Measurements from ENCODE around the gene IFT20. TPM values are rescaled to one million over a fixed set of nuclear protein-coding genes. Genes with fewer than 3 reads are reported as not detected.

The IFT20 gene, protein sequence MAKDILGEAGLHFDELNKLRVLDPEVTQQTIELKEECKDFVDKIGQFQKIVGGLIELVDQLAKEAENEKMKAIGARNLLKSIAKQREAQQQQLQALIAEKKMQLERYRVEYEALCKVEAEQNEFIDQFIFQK
- total RNA-seq, result 10 to 100 TPM; 17.0 to 21.4 TPM

DNA sequence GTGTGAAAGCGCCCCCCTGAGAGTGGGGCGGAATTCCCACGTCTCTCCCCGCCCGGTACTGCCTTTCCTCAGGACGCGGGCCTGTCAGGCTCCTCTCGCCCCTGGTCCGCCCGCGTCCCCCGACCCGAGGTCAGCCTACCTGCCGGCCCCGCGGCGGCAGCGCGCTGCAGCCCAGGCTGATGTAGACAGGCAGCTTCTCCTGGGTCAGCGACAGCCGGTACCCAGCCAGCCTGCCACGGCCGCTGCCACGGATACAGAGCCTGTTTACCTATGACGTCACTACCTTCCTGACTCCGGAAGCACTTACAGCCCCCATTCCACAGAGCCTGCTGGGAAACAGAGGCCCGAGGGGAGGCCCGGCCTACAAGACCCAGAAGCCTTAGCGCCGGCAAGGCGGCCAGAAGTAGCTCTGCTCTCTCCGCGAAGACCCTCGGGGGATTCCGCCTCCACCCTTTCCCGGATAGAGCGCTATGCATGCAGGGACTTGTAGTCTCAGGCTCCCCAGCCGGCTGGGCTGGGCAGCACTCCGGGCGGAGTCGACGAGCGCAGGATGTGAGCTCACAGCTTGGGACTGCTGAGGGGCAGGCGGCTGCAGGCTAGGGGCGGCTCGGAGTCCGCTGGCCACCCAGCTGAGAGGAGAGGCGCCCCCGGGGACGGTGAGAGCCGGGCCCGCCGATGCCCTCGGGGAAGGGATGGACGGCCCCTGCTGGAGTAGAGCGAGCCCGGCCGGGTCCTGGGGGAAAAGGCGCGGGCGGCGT is at the start of gene IFT20, which contains the start of gene TNFAIP1:
TSS of gene IFT20 (minus strand) at position 272 of the 758 bp plus-strand sequence. CDS start 3,487 bp downstream, outside the sequence.
TSS of gene TNFAIP1 (plus strand) at position 561 of the 758 bp plus-strand sequence. CDS start 3,761 bp downstream, outside the sequence.
- H3K27ac Mint-ChIP-seq, result peak within 1 kb of the TSS; percentile 91
- peaks cover 34% of the 10 kb centered on the region for H3K4me1 Mint-ChIP-seq

DNA sequence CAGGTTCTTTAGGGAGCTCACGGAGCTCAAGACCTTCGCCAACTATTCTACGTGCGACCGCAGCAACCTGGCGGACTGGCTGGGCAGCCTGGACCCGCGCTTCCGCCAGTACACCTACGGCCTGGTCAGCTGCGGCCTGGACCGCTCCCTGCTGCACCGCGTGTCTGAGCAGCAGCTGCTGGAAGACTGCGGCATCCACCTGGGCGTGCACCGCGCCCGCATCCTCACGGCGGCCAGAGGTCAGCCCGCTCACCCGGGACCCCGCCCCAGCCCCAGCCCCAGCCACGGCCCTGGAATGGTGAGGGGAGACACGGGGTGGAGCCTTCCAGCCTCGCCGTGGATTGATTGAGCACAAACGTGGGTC is 49.7 kb upstream of the IFT20 start:
- H3K27me3 Mint-ChIP-seq, result peaks cover 6% of the 10 kb centered on the region
- DNase-seq, result no peak
- H3K4me1 Mint-ChIP-seq, result peaks cover 20% of the 10 kb centered on the region
- peak overlapping the region; percentile 88 for H3K4me3 Mint-ChIP-seq
- H3K36me3 Mint-ChIP-seq, result peaks cover 35% of the 10 kb centered on the region
- H3K9me3 Mint-ChIP-seq, result no peaks in the 10 kb centered on the region
- peak overlapping the region; percentile 72 for H3K27ac Mint-ChIP-seq

More for the DNA sequence above, at the start of gene IFT20, which contains the start of gene TNFAIP1:
- peak within 1 kb of the TSS; percentile 97 for H3K4me3 Mint-ChIP-seq
- H3K36me3 Mint-ChIP-seq, result no peaks in the 10 kb centered on the region
- peak; percentile 98 for DNase-seq
- no peaks in the 10 kb centered on the region for H3K9me3 Mint-ChIP-seq
- no peaks in the 10 kb centered on the region for H3K27me3 Mint-ChIP-seq

DNA sequence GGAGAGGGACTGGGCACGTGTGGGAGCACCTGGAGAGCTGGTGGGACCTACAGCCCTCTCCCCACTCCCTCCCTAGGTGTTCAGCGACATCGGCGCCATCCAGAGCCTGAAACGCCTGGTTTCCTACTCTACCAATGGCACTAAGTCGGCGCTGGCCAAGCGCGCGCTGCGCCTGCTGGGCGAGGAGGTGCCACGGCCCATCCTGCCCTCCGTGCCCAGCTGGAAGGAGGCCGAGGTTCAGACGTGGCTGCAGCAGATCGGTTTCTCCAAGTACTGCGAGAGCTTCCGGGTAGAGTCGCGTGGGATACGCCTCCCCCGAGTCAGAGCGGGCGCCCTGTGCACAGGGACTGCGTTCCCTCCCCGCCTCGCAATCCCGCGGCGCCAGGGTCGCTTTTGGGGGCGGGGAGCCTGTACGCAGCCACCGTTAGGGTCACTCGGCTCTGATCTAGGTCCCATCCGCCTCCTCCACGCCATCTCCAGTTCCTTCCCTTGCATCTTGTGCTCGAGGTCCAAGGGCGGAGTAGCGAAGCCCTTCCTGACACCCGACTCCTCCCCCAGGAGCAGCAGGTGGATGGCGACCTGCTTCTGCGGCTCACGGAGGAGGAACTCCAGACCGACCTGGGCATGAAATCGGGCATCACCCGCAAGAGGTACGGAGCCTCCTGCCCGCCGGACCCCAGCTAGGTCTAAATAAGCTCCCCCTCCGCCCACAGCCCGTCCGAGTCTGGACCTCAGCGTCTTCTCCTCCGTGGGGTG is 49.2 kb upstream of the IFT20 start:
- Mint-ChIP-seq H3K27me3 (peaks cover 6% of the 10 kb centered on the region), H3K36me3 (peaks cover 31% of the 10 kb centered on the region), H3K4me3 (peak overlapping the region; percentile 88), H3K27ac (peak overlapping the region; percentile 72), H3K9me3 (no peaks in the 10 kb centered on the region), H3K4me1 (peaks cover 20% of the 10 kb centered on the region)
- peak; percentile 69 for DNase-seq

DNA sequence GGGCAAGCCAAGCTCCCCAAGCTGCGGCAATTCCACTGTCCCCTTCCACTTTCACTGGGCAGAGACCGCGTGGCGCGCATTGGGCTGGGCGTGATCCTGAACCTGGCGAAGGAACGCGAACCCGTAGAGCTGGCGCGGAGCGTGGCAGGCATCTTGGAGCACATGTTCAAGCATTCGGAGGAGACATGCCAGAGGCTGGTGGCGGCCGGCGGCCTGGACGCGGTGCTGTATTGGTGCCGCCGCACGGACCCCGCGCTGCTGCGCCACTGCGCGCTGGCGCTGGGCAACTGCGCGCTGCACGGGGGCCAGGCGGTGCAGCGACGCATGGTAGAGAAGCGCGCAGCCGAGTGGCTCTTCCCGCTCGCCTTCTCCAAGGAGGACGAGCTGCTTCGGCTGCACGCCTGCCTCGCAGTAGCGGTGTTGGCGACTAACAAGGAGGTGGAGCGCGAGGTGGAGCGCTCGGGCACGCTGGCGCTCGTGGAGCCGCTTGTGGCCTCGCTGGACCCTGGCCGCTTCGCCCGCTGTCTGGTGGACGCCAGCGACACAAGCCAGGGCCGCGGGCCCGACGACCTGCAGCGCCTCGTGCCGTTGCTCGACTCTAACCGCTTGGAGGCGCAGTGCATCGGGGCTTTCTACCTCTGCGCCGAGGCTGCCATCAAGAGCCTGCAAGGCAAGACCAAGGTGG is 46.0 kb upstream of the IFT20 start:
- peaks cover 6% of the 10 kb centered on the region for H3K27me3 Mint-ChIP-seq
- peaks cover 20% of the 10 kb centered on the region for H3K4me1 Mint-ChIP-seq
- H3K9me3 Mint-ChIP-seq, result no peaks in the 10 kb centered on the region
- H3K4me3 Mint-ChIP-seq, result peak overlapping the region; percentile 20
- peaks cover 30% of the 10 kb centered on the region for H3K36me3 Mint-ChIP-seq
- no peak overlapping the region for H3K27ac Mint-ChIP-seq
- peak; percentile 33 for DNase-seq

DNA sequence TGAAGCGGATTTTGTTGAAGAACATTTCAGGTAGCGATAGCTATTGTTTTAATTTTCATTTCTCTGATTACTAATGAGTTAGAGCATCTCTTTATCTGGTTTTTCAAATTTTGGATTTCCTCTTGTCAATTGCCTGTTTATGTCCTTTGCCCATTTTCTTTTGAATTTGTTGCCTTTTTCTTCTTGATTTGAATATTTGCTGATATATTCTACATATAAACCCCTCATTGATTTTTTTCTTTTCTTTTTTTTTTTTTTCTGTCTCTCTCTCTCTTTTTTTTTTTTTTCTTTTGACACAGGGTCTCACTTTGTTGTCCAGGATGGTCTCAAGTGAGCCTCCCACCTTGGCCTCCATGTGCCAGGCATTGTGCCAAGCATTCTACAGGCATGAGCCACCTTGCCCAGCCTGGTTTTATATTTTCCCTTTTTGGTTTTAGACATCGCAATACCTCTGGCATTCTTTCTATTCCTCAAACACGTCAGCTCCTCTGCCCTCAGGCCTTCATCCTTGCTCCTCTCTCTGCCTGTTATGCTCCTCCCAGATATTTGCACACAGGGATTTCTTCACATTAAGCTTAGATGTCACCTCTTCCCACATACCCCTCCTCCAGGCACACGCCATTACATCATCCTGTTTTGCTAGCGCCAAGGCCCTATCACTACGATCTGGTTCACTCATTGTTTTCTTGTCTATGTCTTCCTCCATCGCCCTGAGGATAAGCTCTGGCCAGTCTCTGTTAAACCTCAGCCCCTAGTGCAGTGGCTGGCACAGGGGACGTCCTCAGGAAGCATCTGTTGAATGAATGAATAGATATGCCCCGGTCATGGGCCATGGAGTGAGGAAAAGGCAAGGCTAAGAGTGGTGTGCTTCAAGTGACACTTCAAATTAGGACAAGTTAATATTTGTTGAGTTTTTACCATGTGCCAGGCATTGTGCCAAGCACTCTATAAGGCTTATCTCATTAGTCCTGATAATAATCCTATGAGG is 44.8 kb upstream of the IFT20 start:
- no peaks in the 10 kb centered on the region for H3K9me3 Mint-ChIP-seq
- no peak overlapping the region for H3K27ac Mint-ChIP-seq
- H3K27me3 Mint-ChIP-seq, result peaks cover 6% of the 10 kb centered on the region
- DNase-seq, result no peak
- peaks cover 16% of the 10 kb centered on the region for H3K4me1 Mint-ChIP-seq
- H3K4me3 Mint-ChIP-seq, result no peak overlapping the region
- peaks cover 25% of the 10 kb centered on the region for H3K36me3 Mint-ChIP-seq

DNA sequence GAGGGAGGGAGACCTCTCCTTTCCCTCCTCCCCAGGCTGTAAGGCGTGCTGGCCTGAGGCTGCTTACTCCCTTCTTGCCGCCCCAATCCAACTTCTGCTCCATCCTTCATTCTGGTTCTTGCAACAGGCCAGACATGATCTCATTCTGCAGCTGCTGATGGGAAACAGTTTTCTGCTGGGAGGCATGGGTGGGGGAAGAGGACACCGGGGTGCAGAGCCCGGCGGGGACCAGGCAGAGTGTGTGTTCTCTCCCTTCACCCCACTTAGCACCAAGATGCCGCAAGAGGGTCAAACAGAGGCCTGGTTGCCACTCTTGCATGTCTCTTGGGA is 37.6 kb upstream of the IFT20 start:
- Mint-ChIP-seq H3K27me3 (no peaks in the 10 kb centered on the region), H3K27ac (peak overlapping the region; percentile 59), H3K4me3 (peak overlapping the region; percentile 88), H3K36me3 (peaks cover 12% of the 10 kb centered on the region), H3K4me1 (peaks cover 22% of the 10 kb centered on the region), H3K9me3 (no peaks in the 10 kb centered on the region)
- DNase-seq, result no peak

DNA sequence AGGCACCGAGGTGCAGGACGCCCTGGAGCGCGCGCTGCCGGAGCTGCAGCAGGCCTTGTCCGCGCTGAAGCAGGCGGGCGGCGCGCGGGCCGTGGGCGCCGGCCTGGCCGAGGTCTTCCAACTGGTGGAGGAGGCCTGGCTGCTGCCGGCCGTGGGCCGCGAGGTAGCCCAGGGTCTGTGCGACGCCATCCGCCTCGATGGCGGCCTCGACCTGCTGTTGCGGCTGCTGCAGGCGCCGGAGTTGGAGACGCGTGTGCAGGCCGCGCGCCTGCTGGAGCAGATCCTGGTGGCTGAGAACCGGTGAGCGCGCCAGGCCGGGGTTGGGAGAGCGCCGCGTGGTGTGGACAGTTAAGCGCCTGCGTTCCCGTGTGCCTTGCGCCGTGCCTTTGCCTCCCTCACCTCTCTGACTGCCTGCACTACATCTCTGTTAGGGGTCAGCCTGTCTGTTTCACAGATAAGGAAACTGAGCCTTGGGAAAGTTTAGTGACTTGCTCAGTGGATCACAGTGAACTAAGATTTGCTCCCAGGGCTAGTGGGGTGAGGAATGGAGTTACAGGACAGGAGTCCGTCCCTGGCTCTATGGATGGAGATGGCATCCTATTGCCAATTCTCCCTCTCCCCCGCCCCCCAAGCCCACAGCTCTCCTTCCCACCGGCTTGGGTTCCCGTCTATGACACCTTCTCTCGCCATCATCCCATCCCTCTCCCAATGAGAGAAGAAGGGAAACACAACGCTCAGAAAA is 37.1 kb upstream of the IFT20 start:
- Mint-ChIP-seq H3K27me3 (no peaks in the 10 kb centered on the region), H3K9me3 (no peaks in the 10 kb centered on the region), H3K4me1 (peaks cover 22% of the 10 kb centered on the region), H3K36me3 (peaks cover 12% of the 10 kb centered on the region), H3K4me3 (peak overlapping the region; percentile 88), H3K27ac (peak overlapping the region; percentile 59)
- peak; percentile 59 for DNase-seq

DNA sequence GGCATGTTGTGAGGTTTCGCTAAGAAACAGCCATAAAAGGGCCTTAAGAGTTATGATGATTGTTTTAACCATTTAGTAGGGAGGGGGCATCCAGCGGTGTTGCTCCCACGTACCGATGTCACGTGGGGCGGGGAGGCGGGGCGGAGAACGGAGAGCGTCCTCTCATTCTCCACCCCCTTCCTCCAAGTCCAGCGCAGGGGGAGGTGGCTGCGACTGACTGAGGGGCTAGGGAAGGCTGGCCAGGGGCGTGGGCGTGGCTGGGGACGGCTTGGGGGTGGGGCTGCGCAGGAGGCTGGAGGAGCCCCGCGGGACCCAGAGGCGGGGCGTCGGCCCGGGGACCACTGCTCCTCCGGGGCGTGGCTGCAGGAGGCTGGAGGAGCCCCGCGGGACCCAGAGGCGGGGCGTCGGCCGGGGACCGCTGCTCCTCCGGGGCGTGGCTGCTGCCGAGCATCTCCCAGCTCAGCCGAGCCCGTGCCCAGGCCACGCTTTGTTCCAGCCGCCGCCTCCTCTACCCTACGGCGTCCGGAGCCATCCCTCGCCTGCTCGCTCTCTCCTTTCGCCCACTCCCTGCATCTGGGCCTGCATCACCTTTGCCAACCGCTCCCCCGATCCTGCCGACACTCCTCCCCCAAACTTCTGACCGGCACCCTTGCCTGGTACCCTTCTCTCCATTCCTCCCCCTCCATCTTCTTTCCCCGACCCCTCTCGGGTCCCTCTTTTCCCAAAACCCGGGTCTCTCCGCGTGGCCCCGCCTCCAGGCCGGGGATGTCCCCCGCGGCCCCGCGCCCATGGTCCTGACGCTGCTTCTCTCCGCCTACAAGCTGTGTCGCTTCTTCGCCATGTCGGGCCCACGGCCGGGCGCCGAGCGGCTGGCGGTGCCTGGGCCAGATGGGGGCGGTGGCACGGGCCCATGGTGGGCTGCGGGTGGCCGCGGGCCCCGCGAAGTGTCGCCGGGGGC is 36.3 kb upstream of the IFT20 start, which contains the start of gene SARM1:
TSS of gene SARM1 (plus strand) at position 450 of the 958 bp plus-strand sequence. CDS start at position 789, 339 bp downstream.
- H3K9me3 Mint-ChIP-seq, result no peaks in the 10 kb centered on the region
- no peaks in the 10 kb centered on the region for H3K27me3 Mint-ChIP-seq
- peaks cover 22% of the 10 kb centered on the region for H3K4me1 Mint-ChIP-seq
- peak within 1 kb of the TSS; percentile 89 for H3K27ac Mint-ChIP-seq
- DNase-seq, result peak; percentile 93
- H3K36me3 Mint-ChIP-seq, result peaks cover 12% of the 10 kb centered on the region
- peak within 1 kb of the TSS; percentile 90 for H3K4me3 Mint-ChIP-seq

DNA sequence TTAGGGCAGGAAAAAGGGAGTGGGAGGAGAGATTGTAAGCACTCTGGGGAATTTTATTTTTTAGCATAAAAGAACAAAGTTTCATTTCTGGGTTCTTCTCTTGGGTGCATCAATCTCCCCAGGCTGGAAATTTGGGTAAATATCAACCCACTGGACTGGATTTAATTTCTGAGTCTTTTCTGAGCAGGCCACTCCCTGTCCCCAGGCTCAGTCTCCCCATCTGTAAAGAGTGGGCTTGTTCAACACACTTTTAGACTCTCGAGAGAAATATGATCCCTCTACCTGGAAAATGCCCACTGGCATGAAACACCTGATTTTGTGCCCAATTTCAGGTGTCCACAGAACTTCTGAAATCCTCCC is 35.5 kb upstream of the IFT20 start:
- peak overlapping the region; percentile 84 for H3K4me3 Mint-ChIP-seq
- H3K9me3 Mint-ChIP-seq, result no peaks in the 10 kb centered on the region
- no peak for DNase-seq
- H3K27me3 Mint-ChIP-seq, result no peaks in the 10 kb centered on the region
- peaks cover 22% of the 10 kb centered on the region for H3K4me1 Mint-ChIP-seq
- H3K27ac Mint-ChIP-seq, result peak overlapping the region; percentile 77
- peaks cover 12% of the 10 kb centered on the region for H3K36me3 Mint-ChIP-seq

DNA sequence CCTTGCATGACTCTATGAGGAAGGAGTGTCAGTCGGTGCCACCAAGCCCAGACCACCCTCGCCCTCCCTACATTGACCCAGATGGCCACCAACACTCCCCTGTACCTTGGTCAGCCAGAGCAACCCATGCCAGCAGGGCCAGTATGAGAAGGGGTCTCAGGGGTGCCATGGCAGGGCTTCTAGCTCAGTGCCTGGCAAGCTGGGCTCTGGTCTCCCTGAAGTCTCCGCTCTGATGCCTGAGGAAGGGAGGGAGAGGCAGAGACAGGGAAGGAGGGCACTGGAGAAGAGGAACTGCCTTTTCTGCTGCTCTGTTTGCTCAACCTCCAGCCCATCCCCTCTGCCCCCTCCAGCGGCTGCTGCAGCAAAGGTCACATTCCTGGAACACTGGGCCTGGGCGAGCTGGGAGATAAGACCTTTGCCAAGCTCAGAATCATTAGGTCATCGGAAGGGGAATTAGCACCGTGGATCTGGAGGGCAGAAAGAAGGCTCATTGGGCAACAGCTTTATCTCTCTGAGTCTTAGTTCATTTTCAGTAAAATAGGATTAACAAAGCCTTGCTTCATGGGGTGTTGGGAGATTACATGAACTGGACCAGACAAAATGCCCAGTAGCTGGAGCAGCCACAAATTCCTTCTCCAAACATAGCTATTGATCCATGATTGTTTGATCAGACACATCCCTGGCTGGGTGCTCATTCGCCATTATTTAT is 34.9 kb upstream of the IFT20 start, which contains the start of gene VTN:
TSS of gene VTN (minus strand) at position 273 of the 709 bp plus-strand sequence. CDS start at position 169, 104 bp downstream.
- H3K36me3 Mint-ChIP-seq, result peaks cover 12% of the 10 kb centered on the region
- H3K4me1 Mint-ChIP-seq, result peaks cover 22% of the 10 kb centered on the region
- H3K27me3 Mint-ChIP-seq, result no peaks in the 10 kb centered on the region
- no peaks in the 10 kb centered on the region for H3K9me3 Mint-ChIP-seq
- no peak for DNase-seq
- peak within 1 kb of the TSS; percentile 77 for H3K27ac Mint-ChIP-seq
- peak within 1 kb of the TSS; percentile 84 for H3K4me3 Mint-ChIP-seq

DNA sequence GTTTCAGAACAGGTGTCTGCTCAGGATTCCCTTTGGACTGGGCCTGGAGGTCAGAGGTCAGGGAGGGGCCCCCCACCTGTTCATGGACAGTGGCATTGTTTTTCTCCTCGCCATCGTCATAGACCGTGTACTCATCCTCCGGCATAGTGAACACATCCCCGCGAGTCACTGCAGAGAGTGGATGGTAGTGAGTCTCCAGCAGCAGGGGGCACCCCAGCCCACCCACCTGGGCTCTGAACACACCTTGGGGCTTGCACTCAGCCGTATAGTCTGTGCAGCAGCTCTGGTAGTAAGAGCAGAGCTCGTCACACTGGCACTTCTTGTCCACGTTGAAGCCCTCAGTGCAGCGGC is 34.4 kb upstream of the IFT20 start:
- peaks cover 8% of the 10 kb centered on the region for H3K36me3 Mint-ChIP-seq
- DNase-seq, result no peak
- peaks cover 22% of the 10 kb centered on the region for H3K4me1 Mint-ChIP-seq
- no peak overlapping the region for H3K27ac Mint-ChIP-seq
- H3K27me3 Mint-ChIP-seq, result no peaks in the 10 kb centered on the region
- H3K9me3 Mint-ChIP-seq, result no peaks in the 10 kb centered on the region
- H3K4me3 Mint-ChIP-seq, result no peak overlapping the region

Measured in activated naive CD8-positive, alpha-beta T cell treated with anti-CD3 and anti-CD28 coated beads for 36 hours (primary cell).